GM18868 (cell line): ENCODE measurements around the gene MEIKIN.

Experiments used
- ATAC-seq: cut with Tn5 transposase; IDR thresholded peaks from one replicate; pipeline ENCODE4 v1.9.1; 2021; ENCODE audit warnings: mild to moderate bottlenecking, moderate library complexity; ENCODE audit not compliant: unreplicated experiment

The MEIKIN gene

GRCh38 chr5:131945551-131946168 lies at the start of gene MEIKIN:
TSS of gene MEIKIN (minus strand) at chr5:131945663. CDS start at chr5:131945505, 158 bp downstream.
- no peak for ATAC-seq

GRCh38 chr5:131994533-131995226 lies 49.2 kb upstream of the MEIKIN start:
- ATAC-seq: peak; percentile 32

- ATAC-seq: no peak
These were observed 48.6 kb upstream of the MEIKIN start for GRCh38 chr5:131994090-131994489.

- ATAC-seq: no peak
These were observed 48.2 kb upstream of the MEIKIN start for GRCh38 chr5:131993676-131994075.

- no peak for ATAC-seq
These were observed 46.9 kb upstream of the MEIKIN start for GRCh38 chr5:131992370-131992769.

- no peak for ATAC-seq
These were observed 46.3 kb upstream of the MEIKIN start for GRCh38 chr5:131991593-131992324.

GRCh38 chr5:131990716-131991115 lies 45.3 kb upstream of the MEIKIN start:
- ATAC-seq: no peak

- no peak for ATAC-seq
These were observed 43.1 kb upstream of the MEIKIN start for GRCh38 chr5:131988601-131989000.

GRCh38 chr5:131987251-131987650 lies 41.8 kb upstream of the MEIKIN start:
- no peak for ATAC-seq

- ATAC-seq: no peak
These were observed 40.9 kb upstream of the MEIKIN start for GRCh38 chr5:131986161-131986912.

GRCh38 chr5:131984956-131985665 lies 39.6 kb upstream of the MEIKIN start:
- ATAC-seq: no peak

- ATAC-seq: no peak
These were observed 37.8 kb upstream of the MEIKIN start for GRCh38 chr5:131983244-131983771.

GRCh38 chr5:131981516-131981915 lies 36.1 kb upstream of the MEIKIN start:
- no peak for ATAC-seq

GRCh38 chr5:131980696-131981095 lies 35.2 kb upstream of the MEIKIN start:
- no peak for ATAC-seq

GRCh38 chr5:131979816-131980215 lies 34.4 kb upstream of the MEIKIN start:
- ATAC-seq: no peak

GRCh38 chr5:131977212-131977604 lies 31.7 kb upstream of the MEIKIN start:
- peak; percentile 14 for ATAC-seq

GRCh38 chr5:131976414-131977211 lies 31.1 kb upstream of the MEIKIN start:
- peak; percentile 54 for ATAC-seq

GRCh38 chr5:131974956-131975726 lies 29.7 kb upstream of the MEIKIN start:
- ATAC-seq: no peak

- no peak for ATAC-seq
These were observed 29.1 kb upstream of the MEIKIN start for GRCh38 chr5:131974622-131974955.
